Activated CD8-positive, alpha-beta memory T cell treated with anti-CD3 and anti-CD28 coated beads, Interleukin-2, amount 50 U/mL, for 24 hours (primary cell): ENCODE results near the gene MTF1.

Source experiments
- DNase-seq: peaks from one replicate; pipeline ENCODE4 v3.0.0-alpha.2; 2020; ENCODE audit errors: extremely low read depth

MTF1 gene

GRCh38 chr1:37867784-37868183, 8.4 kb upstream of the MTF1 start:
- no peak for DNase-seq

GRCh38 chr1:37866491-37866890, 7.1 kb upstream of the MTF1 start:
- no peak for DNase-seq

GRCh38 chr1:37865348-37866120, 6.1 kb upstream of the MTF1 start:
- DNase-seq, result no peak

- no peak for DNase-seq
Measured at GRCh38 chr1:37862330-37862729, 2.9 kb upstream of the MTF1 start.

GRCh38 chr1:37861151-37861550, 1.8 kb upstream of the MTF1 start:
- DNase-seq, result no peak

- DNase-seq, result no peak
Measured at GRCh38 chr1:37860346-37860666, 914 bp upstream of the MTF1 start.

- DNase-seq, result no peak
Measured at GRCh38 chr1:37858931-37859506, 373 bp downstream of the MTF1 start.

GRCh38 chr1:37854406-37854805, 5.0 kb downstream of the MTF1 start:
- no peak for DNase-seq

GRCh38 chr1:37853157-37853556, 6.2 kb downstream of the MTF1 start:
- DNase-seq, result no peak

GRCh38 chr1:37851782-37852210, 7.6 kb downstream of the MTF1 start:
- no peak for DNase-seq

GRCh38 chr1:37851262-37851661, 8.1 kb downstream of the MTF1 start:
- DNase-seq, result no peak

- no peak for DNase-seq
Measured at GRCh38 chr1:37850352-37850955, 8.9 kb downstream of the MTF1 start.

- DNase-seq, result no peak
Measured at GRCh38 chr1:37849480-37849879, 9.9 kb downstream of the MTF1 start.

GRCh38 chr1:37846647-37847339, 12.6 kb downstream of the MTF1 start:
- DNase-seq, result no peak

- DNase-seq, result no peak
Measured at GRCh38 chr1:37845786-37846185, 13.6 kb downstream of the MTF1 start.

- DNase-seq, result no peak
Measured at GRCh38 chr1:37845049-37845646, 14.2 kb downstream of the MTF1 start.

- no peak for DNase-seq
Measured at GRCh38 chr1:37844536-37844935, 14.9 kb downstream of the MTF1 start.

GRCh38 chr1:37841652-37842051, 17.7 kb downstream of the MTF1 start:
- no peak for DNase-seq

GRCh38 chr1:37840711-37841110, 18.7 kb downstream of the MTF1 start:
- DNase-seq, result no peak

- no peak for DNase-seq
Measured at GRCh38 chr1:37839676-37840075, 19.7 kb downstream of the MTF1 start.

- no peak for DNase-seq
Measured at GRCh38 chr1:37836788-37837187, 22.6 kb downstream of the MTF1 start.

GRCh38 chr1:37831809-37832208, 27.6 kb downstream of the MTF1 start:
- DNase-seq, result no peak
